Keratinocyte (primary cell): Measurements from ENCODE around the gene PTPA. TPM values are rescaled to one million over a fixed set of nuclear protein-coding genes. Genes with fewer than 3 reads are reported as not detected.

ENCODE experiments used
- DNase-seq: peaks from one replicate; pipeline ENCODE4 v3.0.0-alpha.2; 2011; ENCODE audit warnings: low read depth, missing footprints, low spot score
- FAIRE-seq: peaks from 2 replicates; lab custom pipeline; 2011; peaks lifted over from hg19 to GRCh38; lab: Jason Lieb, UNC
- H2AFZ ChIP-seq: 2 replicates; pipeline ENCODE4 v1.6.0; 2012; ENCODE audit warnings: low read length, control low read depth, inconsistent platforms; ENCODE audit not compliant: control insufficient read depth
- H3K27ac ChIP-seq: 2 replicates; pipeline ENCODE4 v1.5.1; 2011; ENCODE audit warnings: low read length; ENCODE audit not compliant: control insufficient read depth, insufficient read depth
- H3K27me3 ChIP-seq: 3 replicates; pipeline ENCODE4 v1.6.0; 2011; ENCODE audit warnings: low read length; ENCODE audit not compliant: control insufficient read depth, insufficient read depth; ENCODE audit errors: extremely low read depth
- H3K36me3 ChIP-seq, 2 experiments: 2 replicates in 1 of 2; 3 replicates in 1 of 2; pipeline ENCODE4 v1.5.1; 2011; ENCODE audit warnings: low read length in 2 of 2, mild to moderate bottlenecking in 1 of 2; ENCODE audit not compliant: control insufficient read depth in 2 of 2, insufficient read depth in 2 of 2; ENCODE audit errors: extremely low read depth in 1 of 2
- H3K4me1 ChIP-seq: 3 replicates; pipeline ENCODE4 v1.5.1; 2011; ENCODE audit warnings: low read length; ENCODE audit not compliant: control insufficient read depth, insufficient read depth; ENCODE audit errors: extremely low read depth
- H3K4me2 ChIP-seq: 3 replicates; pipeline ENCODE4 v1.6.0; 2011; ENCODE audit warnings: low read depth, low read length; ENCODE audit not compliant: control insufficient read depth, insufficient read depth; ENCODE audit errors: extremely low read depth
- H3K4me3 ChIP-seq, 3 experiments: fragments of 200-600 bp in 1 of 3; sonication (generic) in 1 of 3; 2 replicates in 2 of 3; 3 replicates in 1 of 3; pipeline ENCODE4 v1.5.1; 2011 to 2016; ENCODE audit warnings: low read length in 3 of 3, mild to moderate bottlenecking in 3 of 3, control low read depth in 2 of 3, inconsistent platforms in 1 of 3, low read depth in 1 of 3, mixed read lengths in 1 of 3, mixed run types in 1 of 3, moderate library complexity in 1 of 3; ENCODE audit not compliant: control insufficient read depth in 2 of 3, insufficient read depth in 2 of 3; ENCODE audit errors: extremely low read depth in 1 of 3
- H3K79me2 ChIP-seq: 2 replicates; pipeline ENCODE4 v1.6.0; 2012; ENCODE audit warnings: low read length; ENCODE audit not compliant: control insufficient read depth, insufficient read depth
- H3K9ac ChIP-seq: 3 replicates; pipeline ENCODE4 v1.6.0; 2011; ENCODE audit warnings: low read length; ENCODE audit not compliant: control insufficient read depth, insufficient read depth; ENCODE audit errors: extremely low read depth
- H3K9me1 ChIP-seq: 3 replicates; pipeline ENCODE4 v1.6.0; 2011; ENCODE audit warnings: low read length; ENCODE audit not compliant: control insufficient read depth, insufficient read depth; ENCODE audit errors: extremely low read depth
- H3K9me3 ChIP-seq: 2 replicates; pipeline ENCODE4 v1.5.1; 2012; ENCODE audit warnings: low read depth, low read length; ENCODE audit not compliant: control insufficient read depth
- H4K20me1 ChIP-seq: 3 replicates; pipeline ENCODE4 v1.6.0; 2011; ENCODE audit warnings: low read length; ENCODE audit not compliant: control insufficient read depth, insufficient read depth; ENCODE audit errors: extremely low read depth
- CTCF ChIP-seq, 3 experiments: IDR thresholded peaks in 1 of 3; conservative IDR thresholded peaks in 1 of 3; optimal IDR thresholded peaks in 1 of 3; 2 replicates in 2 of 3; 3 replicates in 1 of 3; pipeline versions ENCODE3 to v1.5.1; 2011; ENCODE audit warnings: low read length in 3 of 3, mild to moderate bottlenecking in 3 of 3, moderate library complexity in 2 of 3, control low read depth in 1 of 3, inconsistent platforms in 1 of 3; ENCODE audit not compliant: insufficient read depth in 2 of 3; ENCODE audit errors: extremely low read depth in 1 of 3
- EZH2 ChIP-seq: IDR thresholded peaks from one replicate; pipeline ENCODE4 v1.6.1; 2012; ENCODE audit warnings: inconsistent platforms, mild to moderate bottlenecking, low read length, moderate library complexity
- dilution Hi-C: fragments of 300-500 bp; cut with MboI; formaldehyde crosslinking; loops from one replicate; pipeline ENCODE4 v1.7.0; 2020; ENCODE audit warnings: low sequenced_read_pairs; ENCODE audit not compliant: extremely low pct_ligation_motif_present
- polyA plus RNA-seq, 5 experiments: library from polyadenylated mRNA; depleted of rRNA in 3 of 5; stranded (reverse) in 3 of 5; stranded (forward) in 1 of 5; unstranded in 1 of 5; fragments of >200 nt; gene quantifications; 1 replicate in 1 of 5; 2 replicates in 3 of 5; 3 replicates in 1 of 5; pipeline versions ENCODE4 v1.2.1 to v1.2.3, GENCODE V29; 2011 to 2012; ENCODE audit warnings: missing spikeins in 2 of 5, low read depth in 1 of 5, low replicate concordance in 1 of 5

Gene PTPA
- polyA plus RNA-seq, 1 donor (not counting 4 experiments of a cell fraction or from before 2014, with no cell fraction given): 98.0 TPM

- H3K79me2 ChIP-seq: peaks cover 32% of the 10 kb centered on the region
- FAIRE-seq: no peak
Measured at GRCh38 chr9:129081388-129081904, 29.8 kb upstream of the PTPA start.

GRCh38 chr9:129084087-129084486 lies 27.1 kb upstream of the PTPA start:
- Histone ChIP-seq H3K4me3 (no peak overlapping the region), H2AFZ (no peak overlapping the region), H3K27ac (no peak overlapping the region), H3K36me3 (peaks cover 16 to 22% of the 10 kb centered on the region in 2 experiments), H3K4me2 (no peak overlapping the region), H3K9ac (no peak overlapping the region), H3K27me3 (no peaks in the 10 kb centered on the region), H3K4me1 (peaks cover 18% of the 10 kb centered on the region), H3K9me1 (no peaks in the 10 kb centered on the region), H3K9me3 (no peaks in the 10 kb centered on the region), H3K79me2 (peaks cover 32% of the 10 kb centered on the region), H4K20me1 (no peaks in the 10 kb centered on the region)
- dilution Hi-C loops: no loop called here
- TF ChIP-seq EZH2: no peak
- no peak for TF ChIP-seq CTCF (optimal IDR thresholded peaks at IDR 0.05 in 1 of 3, IDR thresholded peaks at IDR 0.05 in 1 of 3, conservative IDR thresholded peaks at IDR 0.05 in 1 of 3; ENCODE audit: extremely low read depth in 1 of 3, insufficient read depth in 2 of 3, low read length in 3 of 3)
- FAIRE-seq (no peak), DNase-seq (no peak)

More at GRCh38 chr9:129081388-129081904, 29.8 kb upstream of the PTPA start:
- H2AFZ ChIP-seq: peak overlapping the region; percentile 89
- peak overlapping the region; percentile 87 for H3K4me2 ChIP-seq
- DNase-seq: peak; percentile 13
- TF ChIP-seq EZH2 (no peak), CTCF (optimal IDR thresholded peaks at IDR 0.05 in 1 of 3, IDR thresholded peaks at IDR 0.05 in 1 of 3, conservative IDR thresholded peaks at IDR 0.05 in 1 of 3; ENCODE audit: extremely low read depth in 1 of 3, insufficient read depth in 2 of 3, low read length in 3 of 3) (no peak)
- H3K9me3 ChIP-seq: no peaks in the 10 kb centered on the region
- H3K36me3 ChIP-seq: peaks cover 8 to 12% of the 10 kb centered on the region in 2 experiments
- H3K4me3 ChIP-seq: peak overlapping the region; percentile 79 to 95 (median 93)
- H3K9ac ChIP-seq: peak overlapping the region; percentile 88
- no peaks in the 10 kb centered on the region for H4K20me1 ChIP-seq
- peak overlapping the region; percentile 67 for H3K27ac ChIP-seq
- H3K4me1 ChIP-seq: peaks cover 14% of the 10 kb centered on the region
- no peaks in the 10 kb centered on the region for H3K27me3 ChIP-seq
- H3K9me1 ChIP-seq: no peaks in the 10 kb centered on the region
- dilution Hi-C loops: no loop called here
